Epithelial cell of alveolus of lung (primary cell): ENCODE data around the gene TMEM219. TPM values are rescaled to one million over a fixed set of nuclear protein-coding genes. Genes with fewer than 3 reads are reported as not detected.

Experiments
- total RNA-seq: library from RNA; depleted of rRNA; stranded (reverse); fragments of >200 nt; gene quantifications from 2 replicates; pipeline ENCODE4 v1.2.1, GENCODE V29; 2015

Gene TMEM219, protein sequence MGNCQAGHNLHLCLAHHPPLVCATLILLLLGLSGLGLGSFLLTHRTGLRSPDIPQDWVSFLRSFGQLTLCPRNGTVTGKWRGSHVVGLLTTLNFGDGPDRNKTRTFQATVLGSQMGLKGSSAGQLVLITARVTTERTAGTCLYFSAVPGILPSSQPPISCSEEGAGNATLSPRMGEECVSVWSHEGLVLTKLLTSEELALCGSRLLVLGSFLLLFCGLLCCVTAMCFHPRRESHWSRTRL
- 169 and 182 TPM in 2 replicates for total RNA-seq

GRCh38 chr16:29961479-29962343, at the start of gene TMEM219:
Gene TMEM219 (plus strand): TSS chr16:29962079. CDS start chr16:29963144, 1,065 bp downstream.

DNA sequence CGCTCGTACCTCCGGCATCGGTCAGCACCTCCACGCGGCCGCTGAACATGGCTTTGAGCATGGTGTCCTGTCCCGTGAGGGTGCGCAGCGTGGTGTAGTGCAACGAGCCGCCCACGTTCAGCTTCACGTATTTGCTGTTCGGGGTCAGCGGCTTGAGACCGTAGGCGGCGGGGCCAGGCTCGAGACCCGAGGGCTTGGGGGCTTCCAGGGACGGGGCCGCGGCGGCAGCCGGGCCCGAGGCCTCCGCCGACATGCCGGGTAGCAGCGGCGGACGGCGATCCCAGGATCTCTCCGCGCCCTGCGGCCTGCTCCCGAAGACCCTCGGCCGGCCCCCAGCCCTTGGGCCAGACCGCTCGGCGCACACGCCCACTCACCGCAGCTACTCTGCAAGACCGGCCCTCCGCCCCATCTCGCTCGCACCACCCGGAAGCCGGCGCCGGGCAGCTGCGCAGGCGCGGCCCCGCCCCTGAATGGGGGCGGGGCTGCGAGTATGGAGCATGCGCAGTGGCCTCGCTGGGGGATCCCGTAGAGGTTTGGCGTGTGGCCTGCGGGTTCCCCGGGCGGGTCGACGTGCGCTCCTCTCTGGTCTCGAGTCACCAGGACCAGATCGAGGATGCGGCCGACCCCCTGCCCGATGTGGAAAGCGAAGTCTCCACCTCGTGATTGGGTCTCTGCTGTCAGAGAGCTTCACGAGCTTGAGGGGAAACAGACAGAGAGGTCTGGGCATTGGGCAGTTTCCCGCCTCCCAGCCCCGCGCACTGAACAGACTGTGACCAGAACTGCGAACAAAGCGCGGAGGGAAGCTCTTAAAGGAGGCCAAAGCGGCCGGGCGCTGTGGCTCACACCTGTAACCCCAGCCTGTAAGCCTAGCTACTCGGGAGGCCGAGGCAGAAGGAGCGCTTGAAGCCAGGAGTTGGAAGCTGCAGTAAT, 35.8 kb upstream of the TMEM219 start, which contains the start of gene KCTD13:
KCTD13 (minus strand) TSS at position 446 of the 930 bp plus-strand sequence; CDS start at position 253, 193 bp downstream.

GRCh38 chr16:29973384-29974246, 11.7 kb downstream of the TMEM219 start, which contains the start of gene TAOK2:
Gene TAOK2 (plus strand): TSS chr16:29973868. CDS start chr16:29977773, 3,905 bp downstream.

GRCh38 chr16:29995324-29995910, 33.5 kb downstream of the TMEM219 start, which contains the start of gene HIRIP3:
Gene HIRIP3 (minus strand): TSS chr16:29995617. CDS start chr16:29995605, 12 bp downstream.

GRCh38 chr16:29995911-29996765, 34.3 kb downstream of the TMEM219 start, which contains the start of gene INO80E:
Gene INO80E (plus strand): TSS chr16:29996241. CDS start chr16:29996311, 70 bp downstream.

DNA sequence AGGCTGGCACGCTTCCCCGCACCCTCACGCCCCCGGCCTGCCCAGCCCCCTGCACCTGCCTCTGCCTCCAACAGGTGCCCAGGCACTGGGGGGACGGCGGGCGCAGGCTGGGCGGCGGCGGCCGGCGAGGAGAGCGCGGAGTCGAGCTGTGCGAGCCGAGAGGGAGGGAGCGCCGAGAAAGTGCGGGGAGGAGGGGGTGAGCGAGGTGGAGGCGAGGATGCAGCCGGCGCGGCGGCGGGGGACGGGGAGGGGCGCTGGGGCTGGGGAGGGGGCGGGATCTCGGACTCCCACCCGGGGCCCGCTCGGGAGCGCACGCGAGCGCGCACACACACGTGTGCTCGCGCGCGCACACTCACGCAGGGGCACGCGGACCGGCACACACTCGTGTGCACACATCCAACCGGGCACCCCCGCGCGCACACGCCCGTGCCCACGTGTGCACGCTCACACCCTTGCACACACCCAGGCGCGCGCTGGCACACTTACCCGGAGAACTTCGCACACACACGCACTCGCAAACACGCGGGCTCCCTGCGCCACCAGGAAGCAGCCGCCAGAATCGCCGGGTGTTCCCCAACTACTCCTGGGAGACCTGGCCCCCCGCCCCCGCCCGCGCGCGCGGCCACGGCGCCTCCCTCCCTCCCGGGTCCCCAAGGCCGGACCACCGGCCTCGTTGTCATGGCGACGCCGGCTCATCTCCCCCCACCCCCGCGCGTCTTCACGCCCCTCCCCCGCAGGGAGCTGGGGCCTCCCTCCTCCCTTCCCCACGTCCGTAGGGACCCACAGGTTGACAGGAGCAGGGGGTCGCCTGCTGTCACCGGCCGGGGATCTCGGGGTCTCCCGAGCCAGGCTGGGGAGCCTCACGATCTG, 49.2 kb downstream of the TMEM219 start, which contains the start of gene DOC2A:
DOC2A (minus strand) TSS at position 184 of the 870 bp plus-strand sequence. CDS start 805 bp downstream, outside the sequence.

Other genes with a start within 250 kb of the TMEM219 start
- gene C16orf54, start 216.1 kb upstream of the TMEM219 start, total RNA-seq = not detected in 2 replicates
- gene ZG16, start 183.8 kb upstream of the TMEM219 start, total RNA-seq = not detected in 2 replicates
- gene KIF22, start 171.3 kb upstream of the TMEM219 start, total RNA-seq = 36.6 and 60.4 TPM in 2 replicates
- 144 and 189 TPM in 2 replicates for gene MAZ, start 155.6 kb upstream of the TMEM219 start, total RNA-seq
- gene PRRT2, start 149.9 kb upstream of the TMEM219 start, total RNA-seq = 2.5 and 26.6 TPM in 2 replicates
- 38.3 and 49.5 TPM in 2 replicates for gene PAGR1, start 145.9 kb upstream of the TMEM219 start, total RNA-seq
- gene MVP, start 141.6 kb upstream of the TMEM219 start, total RNA-seq = 290 and 371 TPM in 2 replicates
- gene CDIPT, start 98.9 kb upstream of the TMEM219 start, total RNA-seq = 89.0 and 173 TPM in 2 replicates
- 18.2 and 39.8 TPM in 2 replicates for gene SEZ6L2, start 62.5 kb upstream of the TMEM219 start, total RNA-seq
- gene ASPHD1, start 61.6 kb upstream of the TMEM219 start, total RNA-seq = 6.5 and 9.8 TPM in 2 replicates
- gene KCTD13, start 35.9 kb upstream of the TMEM219 start, total RNA-seq = 8.3 and 16.5 TPM in 2 replicates
- gene TAOK2, start 11.8 kb downstream of the TMEM219 start, total RNA-seq = 29.0 and 56.0 TPM in 2 replicates
- gene HIRIP3, start 33.5 kb downstream of the TMEM219 start, total RNA-seq = 14.2 and 24.0 TPM in 2 replicates
- gene INO80E, start 34.2 kb downstream of the TMEM219 start, total RNA-seq = 52.6 and 194 TPM in 2 replicates
- 0.52 and 2.7 TPM in 2 replicates for gene DOC2A, start 48.9 kb downstream of the TMEM219 start, total RNA-seq
- gene C16orf92, start 61.1 kb downstream of the TMEM219 start, total RNA-seq = not detected in 2 replicates
- gene TLCD3B, start 69.2 kb downstream of the TMEM219 start, total RNA-seq = 0.16 TPM in 1 of 2 replicates, not detected in the other
- gene ALDOA, start 103.7 kb downstream of the TMEM219 start, total RNA-seq = 2,073 and 2,863 TPM in 2 replicates
- 151 and 157 TPM in 2 replicates for gene PPP4C, start 113.9 kb downstream of the TMEM219 start, total RNA-seq
- gene TBX6, start 129.8 kb downstream of the TMEM219 start, total RNA-seq = 0.13 and 2.6 TPM in 2 replicates
- gene YPEL3, start 134.1 kb downstream of the TMEM219 start, total RNA-seq = 15.8 and 91.5 TPM in 2 replicates
- gene GDPD3, start 151.5 kb downstream of the TMEM219 start, total RNA-seq = 0.13 and 4.2 TPM in 2 replicates
- gene MAPK3, start 161.1 kb downstream of the TMEM219 start, total RNA-seq = 75.4 and 127 TPM in 2 replicates
- gene CORO1A, start 221.5 kb downstream of the TMEM219 start, total RNA-seq = 9.1 and 13.5 TPM in 2 replicates
- gene BOLA2B, start 231.6 kb downstream of the TMEM219 start, total RNA-seq = 220 and 267 TPM in 2 replicates
- gene SLX1A, start 231.8 kb downstream of the TMEM219 start, total RNA-seq = 64.3 and 179 TPM in 2 replicates
- 7.4 and 18.7 TPM in 2 replicates for gene SULT1A3, start 237.2 kb downstream of the TMEM219 start, total RNA-seq